CD4-positive, CD25-positive, alpha-beta regulatory T cell (primary cell): ENCODE results near the gene HMGCR. TPM values are rescaled to one million over a fixed set of nuclear protein-coding genes. Genes with fewer than 3 reads are reported as not detected.

ENCODE experiments used
- ATAC-seq, 2 donors: fragments of 150-1000 bp; cut with Tn5 transposase; one replicate each; pipeline ENCODE4 v1.10.0; 2021; ENCODE audit warnings: low read depth in 2 of 2, moderate number of reproducible peaks in 2 of 2, moderate library complexity in 1 of 2
- DNase-seq, 3 donors: peaks; one replicate each; pipeline versions ENCODE4 v3.0.0 to v3.0.0-alpha.2; 2012 to 2022; ENCODE audit warnings: mixed read lengths in 1 of 3
- H3K27ac ChIP-seq: one replicate; pipeline ENCODE4 v1.7.0; 2013; ENCODE audit warnings: mild to moderate bottlenecking, low read length; ENCODE audit not compliant: insufficient read depth, poor library complexity, severe bottlenecking
- H3K27me3 ChIP-seq: one replicate; pipeline ENCODE4 v1.7.0; 2013; ENCODE audit warnings: low read length; ENCODE audit not compliant: control insufficient read depth, insufficient read depth
- H3K36me3 ChIP-seq: one replicate; pipeline ENCODE4 v1.7.0; 2013; ENCODE audit warnings: mild to moderate bottlenecking, low read length, moderate library complexity; ENCODE audit not compliant: control insufficient read depth, insufficient read depth
- H3K4me1 ChIP-seq: 2 replicates; pipeline ENCODE4 v1.7.0; 2013; ENCODE audit warnings: mild to moderate bottlenecking, low read length; ENCODE audit not compliant: insufficient read depth, control insufficient read depth, poor library complexity, severe bottlenecking
- H3K4me3 ChIP-seq: one replicate; pipeline ENCODE4 v1.7.0; 2013; ENCODE audit warnings: low read depth, mild to moderate bottlenecking, low read length, moderate library complexity
- H3K9me3 ChIP-seq, 2 experiments: 1 replicate in 1 of 2; 2 replicates in 1 of 2; pipeline ENCODE4 v1.7.0; 2013; ENCODE audit warnings: low read length in 2 of 2, mild to moderate bottlenecking in 1 of 2, moderate library complexity in 1 of 2; ENCODE audit not compliant: control insufficient read depth in 2 of 2
- H3K27ac Mint-ChIP-seq, 3 donors: one replicate each; pipeline ENCODE4 v1.8.0; 2020 to 2022; ENCODE audit warnings: mild to moderate bottlenecking in 3 of 3, mixed read lengths in 3 of 3, moderate library complexity in 2 of 3
- H3K27me3 Mint-ChIP-seq: one replicate; pipeline ENCODE4 v1.8.0; 2022; ENCODE audit warnings: mild to moderate bottlenecking, mixed read lengths
- H3K36me3 Mint-ChIP-seq: one replicate; pipeline ENCODE4 v1.8.0; 2020; ENCODE audit warnings: mixed read lengths
- H3K4me1 Mint-ChIP-seq, 4 donors: one replicate each; pipeline ENCODE4 v1.8.0; 2020 to 2022; ENCODE audit warnings: mixed read lengths in 4 of 4, mild to moderate bottlenecking in 1 of 4
- H3K4me3 Mint-ChIP-seq, 4 donors: one replicate each; pipeline ENCODE4 v1.8.0; 2020 to 2022; ENCODE audit warnings: mild to moderate bottlenecking in 4 of 4, mixed read lengths in 4 of 4, moderate library complexity in 3 of 4
- H3K9me3 Mint-ChIP-seq, 7 donors: one replicate each; pipeline ENCODE4 v1.8.0; 2020 to 2022; ENCODE audit warnings: mixed read lengths in 7 of 7, mild to moderate bottlenecking in 3 of 7, moderate library complexity in 2 of 7
- polyA plus RNA-seq, 4 donors: library from polyadenylated mRNA; unstranded; fragments of 300-500 nt; fragmentation: Illumina TruSeq; gene quantifications; one replicate each; pipeline ENCODE4 v1.2.3, GENCODE V29; 2021
- total RNA-seq: library from RNA; stranded (reverse); gene quantifications from one replicate; pipeline ENCODE4 v1.2.3, GENCODE V29; 2022

Gene HMGCR
- total and polyA plus RNA-seq, 5 donors from 2014 or later, result 10.5 to 40.0 (median 13.4) TPM

GRCh38 chr5:75389430-75389829, 52.4 kb downstream of the HMGCR start:
- Histone ChIP-seq H3K27ac (no peak overlapping the region), H3K36me3 (peaks cover 48% of the 10 kb centered on the region), H3K4me3 (no peak overlapping the region), H3K4me1 (no peaks in the 10 kb centered on the region), H3K9me3 (no peaks in the 10 kb centered on the region), H3K27me3 (no peaks in the 10 kb centered on the region)
- ATAC-seq (no peak), DNase-seq (peak in 1 of 3 donors; percentile 37)
- Mint-ChIP-seq H3K4me1 (peaks cover 3 to 14% (median 9%) of the 10 kb centered on the region in 4 donors), H3K36me3 (peaks cover 26% of the 10 kb centered on the region), H3K27me3 (no peaks in the 10 kb centered on the region), H3K9me3 (no peaks in the 10 kb centered on the region), H3K27ac (no peak overlapping the region), H3K4me3 (no peak overlapping the region)

GRCh38 chr5:75395277-75395676, 58.3 kb downstream of the HMGCR start:
- peaks cover 26% of the 10 kb centered on the region for H3K36me3 ChIP-seq
- ATAC-seq, result no peak
- no peaks in the 10 kb centered on the region for H3K27me3 ChIP-seq
- Mint-ChIP-seq H3K9me3 (no peaks in the 10 kb centered on the region), H3K4me3 (no peak overlapping the region), H3K27me3 (no peaks in the 10 kb centered on the region), H3K27ac (no peak overlapping the region), H3K4me1 (peaks cover 0 to 5% (median 0%) of the 10 kb centered on the region in 4 donors), H3K36me3 (peaks cover 15% of the 10 kb centered on the region)
- H3K9me3 ChIP-seq, result no peaks in the 10 kb centered on the region
- no peaks in the 10 kb centered on the region for H3K4me1 ChIP-seq
- no peak overlapping the region for H3K27ac ChIP-seq
- no peak overlapping the region for H3K4me3 ChIP-seq
- no peak for DNase-seq

GRCh38 chr5:75405296-75405695, 68.3 kb downstream of the HMGCR start:
- H3K36me3 ChIP-seq, result peaks cover 35% of the 10 kb centered on the region
- no peaks in the 10 kb centered on the region for H3K27me3 ChIP-seq
- Mint-ChIP-seq H3K36me3 (peaks cover 23% of the 10 kb centered on the region), H3K9me3 (no peaks in the 10 kb centered on the region), H3K27me3 (no peaks in the 10 kb centered on the region), H3K4me3 (no peak overlapping the region), H3K4me1 (peaks cover 0 to 12% (median 3%) of the 10 kb centered on the region in 4 donors), H3K27ac (peak overlapping the region in 1 of 3 donors; percentile 27)
- DNase-seq (no peak), ATAC-seq (no peak)
- H3K9me3 ChIP-seq, result no peaks in the 10 kb centered on the region
- no peak overlapping the region for H3K27ac ChIP-seq
- H3K4me3 ChIP-seq, result no peak overlapping the region
- no peaks in the 10 kb centered on the region for H3K4me1 ChIP-seq

Other genes starting within 250 kb of the HMGCR start
- gene ANKRD31, start 100.3 kb upstream of the HMGCR start, total RNA-seq, result 0.52 TPM
- under 1 TPM; 0.48 to 0.65 (median 0.51) TPM for gene ANKRD31, start 100.3 kb upstream of the HMGCR start, polyA plus RNA-seq
- gene CERT1, start 174.4 kb downstream of the HMGCR start, total RNA-seq, result 49.9 TPM
- gene CERT1, start 174.4 kb downstream of the HMGCR start, polyA plus RNA-seq, result 10 to 100 TPM; 19.4 to 25.7 (median 21.8) TPM
- 24.1 TPM for gene POLK, start 174.7 kb downstream of the HMGCR start, total RNA-seq
- gene POLK, start 174.7 kb downstream of the HMGCR start, polyA plus RNA-seq, result 10 to 100 TPM; 19.8 to 33.6 (median 24.1) TPM